ENCODE data around the gene ESR2.
"Not testable (repeated sequence)": the region's sequence is repeated elsewhere in the genome, so short reads cannot be mapped to it uniquely, and the experiment has no call there.

The ESR2 gene

GRCh38 chr14:64075613-64076005 lies 218.6 kb downstream of the ESR2 start:
- DNase-seq = no peak

GRCh38 chr14:64074961-64075612 lies 219.1 kb downstream of the ESR2 start:
- no peak for DNase-seq

- DNase-seq = no peak
Observed at GRCh38 chr14:64069634-64070359, 224.4 kb downstream of the ESR2 start.

- no peak for DNase-seq
Observed at GRCh38 chr14:64064447-64064846, 229.7 kb downstream of the ESR2 start.

GRCh38 chr14:64062381-64063115 lies 231.6 kb downstream of the ESR2 start:
- no peak for DNase-seq

- DNase-seq = no peak
Observed at GRCh38 chr14:64061706-64062105, 232.5 kb downstream of the ESR2 start.

- no peak for DNase-seq
Observed at GRCh38 chr14:64061115-64061514, 233.1 kb downstream of the ESR2 start.

- DNase-seq = no peak
Observed at GRCh38 chr14:64060648-64061096, 233.5 kb downstream of the ESR2 start.

- DNase-seq = no peak
Observed at GRCh38 chr14:64060199-64060545, 234.0 kb downstream of the ESR2 start.

- no peak for DNase-seq
Observed at GRCh38 chr14:64059454-64060198, 234.5 kb downstream of the ESR2 start.

GRCh38 chr14:64053694-64054669 lies 240.2 kb downstream of the ESR2 start:
- no peak for DNase-seq

- no peak for DNase-seq
Observed at GRCh38 chr14:64049616-64050381, 244.4 kb downstream of the ESR2 start.

GRCh38 chr14:64045091-64045490 lies 249.1 kb downstream of the ESR2 start:
- DNase-seq = no peak

- not testable (repeated sequence) for DNase-seq
Observed at GRCh38 chr14:64043296-64043695, 250.9 kb downstream of the ESR2 start.

- no peak for DNase-seq
Observed at GRCh38 chr14:64040044-64040443, 254.1 kb downstream of the ESR2 start.

GRCh38 chr14:64038841-64039542 lies 255.2 kb downstream of the ESR2 start:
- DNase-seq = no peak

- not testable (repeated sequence) for DNase-seq
Observed at GRCh38 chr14:64037869-64038745, 256.1 kb downstream of the ESR2 start.

GRCh38 chr14:64035143-64035542 lies 259.0 kb downstream of the ESR2 start:
- no peak for DNase-seq

Measured in T-helper 1 cell (primary cell).